Keratinocyte (primary cell): Measurements from ENCODE around the gene RHOG. TPM values are rescaled to one million over a fixed set of nuclear protein-coding genes. Genes with fewer than 3 reads are reported as not detected.

Experiments used
- DNase-seq: peaks from one replicate; pipeline ENCODE4 v3.0.0-alpha.2; 2011; ENCODE audit warnings: low read depth, missing footprints, low spot score
- FAIRE-seq: peaks from 2 replicates; lab custom pipeline; 2011; peaks lifted over from hg19 to GRCh38; lab: Jason Lieb, UNC
- H2AFZ ChIP-seq: 2 replicates; pipeline ENCODE4 v1.6.0; 2012; ENCODE audit warnings: low read length, control low read depth, inconsistent platforms; ENCODE audit not compliant: control insufficient read depth
- H3K27ac ChIP-seq: 2 replicates; pipeline ENCODE4 v1.5.1; 2011; ENCODE audit warnings: low read length; ENCODE audit not compliant: control insufficient read depth, insufficient read depth
- H3K27me3 ChIP-seq: 3 replicates; pipeline ENCODE4 v1.6.0; 2011; ENCODE audit warnings: low read length; ENCODE audit not compliant: control insufficient read depth, insufficient read depth; ENCODE audit errors: extremely low read depth
- H3K36me3 ChIP-seq, 2 experiments: 2 replicates in 1 of 2; 3 replicates in 1 of 2; pipeline ENCODE4 v1.5.1; 2011; ENCODE audit warnings: low read length in 2 of 2, mild to moderate bottlenecking in 1 of 2; ENCODE audit not compliant: control insufficient read depth in 2 of 2, insufficient read depth in 2 of 2; ENCODE audit errors: extremely low read depth in 1 of 2
- H3K4me1 ChIP-seq: 3 replicates; pipeline ENCODE4 v1.5.1; 2011; ENCODE audit warnings: low read length; ENCODE audit not compliant: control insufficient read depth, insufficient read depth; ENCODE audit errors: extremely low read depth
- H3K4me2 ChIP-seq: 3 replicates; pipeline ENCODE4 v1.6.0; 2011; ENCODE audit warnings: low read depth, low read length; ENCODE audit not compliant: control insufficient read depth, insufficient read depth; ENCODE audit errors: extremely low read depth
- H3K4me3 ChIP-seq, 3 experiments: fragments of 200-600 bp in 1 of 3; sonication (generic) in 1 of 3; 2 replicates in 2 of 3; 3 replicates in 1 of 3; pipeline ENCODE4 v1.5.1; 2011 to 2016; ENCODE audit warnings: low read length in 3 of 3, mild to moderate bottlenecking in 3 of 3, control low read depth in 2 of 3, inconsistent platforms in 1 of 3, low read depth in 1 of 3, mixed read lengths in 1 of 3, mixed run types in 1 of 3, moderate library complexity in 1 of 3; ENCODE audit not compliant: control insufficient read depth in 2 of 3, insufficient read depth in 2 of 3; ENCODE audit errors: extremely low read depth in 1 of 3
- H3K79me2 ChIP-seq: 2 replicates; pipeline ENCODE4 v1.6.0; 2012; ENCODE audit warnings: low read length; ENCODE audit not compliant: control insufficient read depth, insufficient read depth
- H3K9ac ChIP-seq: 3 replicates; pipeline ENCODE4 v1.6.0; 2011; ENCODE audit warnings: low read length; ENCODE audit not compliant: control insufficient read depth, insufficient read depth; ENCODE audit errors: extremely low read depth
- H3K9me1 ChIP-seq: 3 replicates; pipeline ENCODE4 v1.6.0; 2011; ENCODE audit warnings: low read length; ENCODE audit not compliant: control insufficient read depth, insufficient read depth; ENCODE audit errors: extremely low read depth
- H3K9me3 ChIP-seq: 2 replicates; pipeline ENCODE4 v1.5.1; 2012; ENCODE audit warnings: low read depth, low read length; ENCODE audit not compliant: control insufficient read depth
- H4K20me1 ChIP-seq: 3 replicates; pipeline ENCODE4 v1.6.0; 2011; ENCODE audit warnings: low read length; ENCODE audit not compliant: control insufficient read depth, insufficient read depth; ENCODE audit errors: extremely low read depth
- EZH2 ChIP-seq: IDR thresholded peaks from one replicate; pipeline ENCODE4 v1.6.1; 2012; ENCODE audit warnings: inconsistent platforms, mild to moderate bottlenecking, low read length, moderate library complexity
- dilution Hi-C: fragments of 300-500 bp; cut with MboI; formaldehyde crosslinking; loops from one replicate; pipeline ENCODE4 v1.7.0; 2020; ENCODE audit warnings: low sequenced_read_pairs; ENCODE audit not compliant: extremely low pct_ligation_motif_present
- polyA plus RNA-seq, 5 experiments: library from polyadenylated mRNA; depleted of rRNA in 3 of 5; stranded (reverse) in 3 of 5; stranded (forward) in 1 of 5; unstranded in 1 of 5; fragments of >200 nt; gene quantifications; 1 replicate in 1 of 5; 2 replicates in 3 of 5; 3 replicates in 1 of 5; pipeline versions ENCODE4 v1.2.1 to v1.2.3, GENCODE V29; 2011 to 2012; ENCODE audit warnings: missing spikeins in 2 of 5, low read depth in 1 of 5, low replicate concordance in 1 of 5
- TF ChIP-seq, protein P1 (sequence below), 3 experiments: IDR thresholded peaks in 1 of 3; conservative IDR thresholded peaks in 1 of 3; optimal IDR thresholded peaks in 1 of 3; 2 replicates in 2 of 3; 3 replicates in 1 of 3; pipeline versions ENCODE3 to v1.5.1; 2011; ENCODE audit warnings: low read length in 3 of 3, mild to moderate bottlenecking in 3 of 3, moderate library complexity in 2 of 3, control low read depth in 1 of 3, inconsistent platforms in 1 of 3; ENCODE audit not compliant: insufficient read depth in 2 of 3; ENCODE audit errors: extremely low read depth in 1 of 3

The RHOG gene
- polyA plus RNA-seq, 1 donor (not counting 4 experiments of a cell fraction or from before 2014, with no cell fraction given) = 39.8 TPM

DNA sequence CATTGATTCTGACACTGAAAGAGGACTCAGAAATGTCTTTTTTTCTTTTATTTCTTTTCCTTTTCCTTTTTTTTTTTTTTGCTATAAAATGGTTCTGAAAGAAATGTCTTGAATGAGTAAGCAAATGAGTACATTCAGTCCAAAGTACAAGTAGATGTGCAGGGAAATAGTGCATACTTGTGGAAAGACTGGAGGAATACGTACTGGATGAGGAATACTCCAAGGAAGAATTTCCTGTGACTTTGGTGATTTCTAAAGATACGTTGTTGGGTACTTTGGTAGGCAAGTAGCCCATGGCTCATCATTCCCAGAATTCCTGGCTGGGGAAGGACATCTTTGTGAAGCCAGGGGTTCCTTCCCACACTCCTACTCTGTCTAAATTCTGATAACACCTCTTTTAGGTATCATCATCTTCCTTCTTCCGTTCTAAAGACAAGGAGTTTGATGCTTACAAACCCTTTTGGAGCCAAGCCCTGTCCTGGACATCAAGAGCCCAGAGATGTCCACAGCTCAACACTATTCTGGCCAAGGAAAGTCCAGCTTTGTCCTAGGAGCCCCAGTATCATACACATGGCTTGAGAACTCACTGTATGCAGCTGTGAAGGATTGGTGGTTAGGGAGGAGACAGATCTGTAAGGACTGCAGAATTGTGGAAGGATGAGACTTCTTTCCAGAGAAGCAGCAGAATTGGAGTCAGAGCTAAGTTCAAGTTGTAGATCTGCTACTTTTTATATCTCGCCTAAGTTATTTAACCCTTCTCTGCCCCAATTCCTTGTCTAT, 38.6 kb downstream of the RHOG start:
- Histone ChIP-seq H3K4me3 (no peak overlapping the region), H3K27ac (no peak overlapping the region), H3K9me3 (no peaks in the 10 kb centered on the region), H3K4me2 (no peak overlapping the region), H3K79me2 (peaks cover 3% of the 10 kb centered on the region), H3K36me3 (no peaks in the 10 kb centered on the region), H3K9ac (no peak overlapping the region), H3K4me1 (peaks cover 11% of the 10 kb centered on the region), H3K27me3 (no peaks in the 10 kb centered on the region), H3K9me1 (no peaks in the 10 kb centered on the region), H4K20me1 (no peaks in the 10 kb centered on the region), H2AFZ (no peak overlapping the region)
- no peak for FAIRE-seq
- DNase-seq = no peak
- dilution Hi-C loops = no loop called here
- no peak for TF ChIP-seq EZH2
- TF ChIP-seq, protein P1, sequence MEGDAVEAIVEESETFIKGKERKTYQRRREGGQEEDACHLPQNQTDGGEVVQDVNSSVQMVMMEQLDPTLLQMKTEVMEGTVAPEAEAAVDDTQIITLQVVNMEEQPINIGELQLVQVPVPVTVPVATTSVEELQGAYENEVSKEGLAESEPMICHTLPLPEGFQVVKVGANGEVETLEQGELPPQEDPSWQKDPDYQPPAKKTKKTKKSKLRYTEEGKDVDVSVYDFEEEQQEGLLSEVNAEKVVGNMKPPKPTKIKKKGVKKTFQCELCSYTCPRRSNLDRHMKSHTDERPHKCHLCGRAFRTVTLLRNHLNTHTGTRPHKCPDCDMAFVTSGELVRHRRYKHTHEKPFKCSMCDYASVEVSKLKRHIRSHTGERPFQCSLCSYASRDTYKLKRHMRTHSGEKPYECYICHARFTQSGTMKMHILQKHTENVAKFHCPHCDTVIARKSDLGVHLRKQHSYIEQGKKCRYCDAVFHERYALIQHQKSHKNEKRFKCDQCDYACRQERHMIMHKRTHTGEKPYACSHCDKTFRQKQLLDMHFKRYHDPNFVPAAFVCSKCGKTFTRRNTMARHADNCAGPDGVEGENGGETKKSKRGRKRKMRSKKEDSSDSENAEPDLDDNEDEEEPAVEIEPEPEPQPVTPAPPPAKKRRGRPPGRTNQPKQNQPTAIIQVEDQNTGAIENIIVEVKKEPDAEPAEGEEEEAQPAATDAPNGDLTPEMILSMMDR (optimal IDR thresholded peaks at IDR 0.05 in 1 of 3, IDR thresholded peaks at IDR 0.05 in 1 of 3, conservative IDR thresholded peaks at IDR 0.05 in 1 of 3; ENCODE audit: extremely low read depth in 1 of 3, insufficient read depth in 2 of 3, low read length in 3 of 3) = no peak

DNA sequence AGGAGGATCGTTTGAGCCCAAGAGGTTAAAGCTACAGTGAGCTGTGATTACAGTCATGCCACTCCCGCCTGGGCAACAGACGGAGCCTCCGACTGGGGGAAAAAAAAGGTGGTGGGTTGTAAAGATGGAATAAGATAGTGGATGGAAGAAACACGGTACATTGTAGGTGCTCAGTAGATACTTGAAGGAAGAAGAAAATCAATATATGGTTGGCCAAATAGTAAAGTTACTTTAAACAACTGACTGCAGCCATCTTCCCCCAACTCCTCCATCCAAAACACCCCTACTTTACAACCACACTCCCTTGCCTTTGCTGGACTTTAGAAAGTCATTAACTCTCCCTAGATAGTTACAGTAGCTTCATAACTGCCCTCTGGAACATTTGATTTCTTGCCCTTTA, 40.9 kb downstream of the RHOG start:
- FAIRE-seq (no peak), DNase-seq (no peak)
- dilution Hi-C loops = no loop called here
- H3K9ac ChIP-seq = no peak overlapping the region
- H2AFZ ChIP-seq = no peak overlapping the region
- H3K9me1 ChIP-seq = no peaks in the 10 kb centered on the region
- no peak overlapping the region for H3K4me2 ChIP-seq
- H3K9me3 ChIP-seq = no peaks in the 10 kb centered on the region
- peaks cover 11% of the 10 kb centered on the region for H3K4me1 ChIP-seq
- H3K27me3 ChIP-seq = no peaks in the 10 kb centered on the region
- H3K4me3 ChIP-seq = no peak overlapping the region
- H3K36me3 ChIP-seq = no peaks in the 10 kb centered on the region
- H3K79me2 ChIP-seq = peaks cover 27% of the 10 kb centered on the region
- TF ChIP-seq, protein P1 (optimal IDR thresholded peaks at IDR 0.05 in 1 of 3, IDR thresholded peaks at IDR 0.05 in 1 of 3, conservative IDR thresholded peaks at IDR 0.05 in 1 of 3; ENCODE audit: extremely low read depth in 1 of 3, insufficient read depth in 2 of 3, low read length in 3 of 3) = no peak
- no peak for TF ChIP-seq EZH2
- H4K20me1 ChIP-seq = peaks cover 9% of the 10 kb centered on the region
- H3K27ac ChIP-seq = no peak overlapping the region
